ENCODE measurements around the gene AFTPH. TPM values are rescaled to one million over a fixed set of nuclear protein-coding genes. Genes with fewer than 3 reads are reported as not detected.
A peak's percentile ranks its signal among the peaks of the same experiment; 100 is the strongest.

AFTPH gene
- total RNA-seq, 2 donors from 2014 or later: 57.9 to 59.7 TPM

DNA sequence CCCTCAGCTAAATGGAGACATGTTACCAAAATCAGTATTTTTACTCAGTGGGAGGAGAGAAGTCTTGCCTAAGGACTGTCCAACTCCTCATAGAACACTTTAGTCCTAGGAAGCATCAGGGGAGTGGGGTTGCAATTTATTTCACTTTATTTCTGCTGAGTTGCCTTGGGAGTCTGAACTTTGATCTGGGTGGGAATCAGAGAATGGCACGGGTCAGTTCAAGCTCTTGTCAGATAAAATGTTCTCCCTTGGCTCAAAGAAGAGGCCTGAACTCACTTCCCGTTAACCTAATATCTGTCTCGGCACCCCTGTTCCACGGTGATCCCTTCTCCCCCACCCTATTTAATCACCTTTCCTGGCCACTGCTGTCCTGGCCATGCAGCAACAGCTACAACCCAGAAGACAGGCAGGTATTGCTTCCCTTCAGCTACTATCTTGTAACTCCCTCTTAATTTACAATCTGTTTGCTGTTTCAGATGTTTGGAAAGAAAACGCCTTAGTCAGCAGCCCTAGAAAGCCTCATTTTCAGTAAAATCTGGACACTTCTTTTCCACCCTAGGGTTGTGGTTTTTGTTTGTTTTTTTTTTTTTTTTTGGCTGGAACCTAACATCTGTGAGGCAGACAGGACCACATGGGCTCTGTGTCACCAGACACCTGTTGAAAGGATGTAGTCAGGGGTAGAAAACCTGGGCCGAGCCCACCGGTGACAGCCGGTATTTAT, 77.1 kb downstream of the AFTPH start:
- ATAC-seq (peak; percentile 71), DNase-seq (no peak)
- intact Hi-C loops (cut with DNase I, micrococcal nuclease): no loop called here

DNA sequence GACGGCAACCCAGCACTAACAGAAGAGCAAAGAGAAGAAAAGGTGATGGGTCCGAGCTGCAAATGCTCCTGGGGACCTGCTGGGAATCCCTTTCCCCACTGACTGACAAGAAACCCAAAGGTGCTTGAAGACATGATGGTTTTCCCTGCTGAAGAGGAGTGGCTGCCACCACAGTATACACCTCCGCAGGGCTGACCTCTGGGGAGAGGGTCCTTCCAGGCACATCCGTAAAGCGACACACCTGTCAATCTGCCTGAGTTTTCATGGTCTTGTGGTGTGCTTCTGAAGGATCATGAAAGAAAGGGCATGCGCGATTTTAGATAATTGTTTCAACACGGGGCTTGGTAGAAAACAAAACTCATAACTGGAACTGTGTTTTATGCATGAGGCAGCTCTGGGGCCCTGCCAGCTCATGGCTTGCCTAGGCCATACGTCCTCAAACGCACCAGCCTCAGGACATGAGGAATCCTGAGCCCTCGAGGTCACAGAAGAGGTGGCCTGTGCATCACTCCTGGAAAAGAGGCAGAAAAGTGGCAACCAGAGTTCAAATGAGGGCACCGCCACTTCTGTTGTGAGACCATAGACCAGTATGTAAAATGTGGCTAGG, 77.8 kb downstream of the AFTPH start:
- DNase-seq (no peak), ATAC-seq (no peak)
- intact Hi-C loops (cut with DNase I, micrococcal nuclease): no loop called here

DNA sequence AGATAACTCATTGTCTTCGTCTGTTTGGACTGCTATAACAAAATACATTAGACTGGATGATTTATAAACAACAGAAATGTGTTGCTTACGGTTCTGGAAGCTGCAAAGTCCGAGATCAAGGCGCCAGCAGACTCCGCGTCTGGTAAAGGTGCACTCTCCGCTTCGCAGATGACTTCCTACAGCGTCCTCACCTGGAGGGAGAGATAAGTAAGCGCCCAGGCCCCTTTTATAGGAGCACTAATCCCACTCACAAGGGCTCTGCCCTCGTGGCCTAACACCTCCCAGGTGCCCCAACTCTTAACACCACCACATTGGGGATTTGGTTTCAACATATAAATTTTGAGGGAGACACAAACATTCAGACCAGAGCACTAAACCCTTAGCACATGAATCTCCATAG, 78.3 kb downstream of the AFTPH start:
- DNase-seq (no peak), ATAC-seq (no peak)
- intact Hi-C loops (cut with DNase I, micrococcal nuclease): no loop called here

DNA sequence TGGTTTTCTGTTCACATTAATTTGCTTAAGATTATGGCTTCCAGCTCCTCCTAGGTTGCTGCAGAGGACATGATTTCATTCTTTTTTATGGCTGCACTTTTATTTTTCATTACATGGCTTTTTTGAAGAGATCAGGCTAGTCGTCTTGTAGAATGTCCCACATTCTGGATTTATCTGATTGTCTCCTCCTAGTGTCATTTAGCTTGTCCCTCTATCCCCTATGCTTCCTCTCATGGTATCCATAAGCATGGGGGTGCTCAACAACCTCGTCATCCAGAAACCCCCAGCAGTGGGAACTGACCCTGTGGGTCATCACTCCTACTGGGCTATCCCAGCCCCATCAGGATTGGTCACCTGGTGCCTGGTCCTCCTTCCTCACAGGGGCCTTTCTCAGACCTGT, 80.0 kb downstream of the AFTPH start:
- DNase-seq (no peak), ATAC-seq (no peak)
- intact Hi-C loops (cut with DNase I, micrococcal nuclease): no loop called here

DNA sequence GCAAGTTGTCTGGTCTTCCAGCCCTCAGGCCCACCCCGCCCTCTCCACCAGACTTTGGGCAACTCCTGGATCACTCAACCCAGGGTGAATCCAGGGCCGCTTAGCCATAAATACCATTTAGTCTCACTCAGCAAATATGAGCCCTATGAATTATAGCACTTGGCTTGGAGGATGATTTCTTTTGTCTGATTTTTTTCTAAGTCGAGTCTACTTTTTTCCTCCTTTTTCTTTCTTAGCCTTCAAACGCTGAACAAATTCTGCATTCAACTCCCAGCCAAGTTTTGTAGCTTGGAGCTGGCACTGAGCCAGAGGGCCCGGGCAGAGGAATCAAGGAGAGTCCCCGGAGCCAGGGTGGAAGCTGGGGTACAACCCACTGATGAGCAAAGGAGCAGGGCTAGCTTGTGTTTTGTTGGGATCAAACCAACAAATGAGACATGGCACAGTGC, 80.9 kb downstream of the AFTPH start:
- intact Hi-C loops (cut with DNase I, micrococcal nuclease): no loop called here
- no peak for ATAC-seq
- peak in 1 of 2 donors; percentile 49 for DNase-seq

- ATAC-seq (no peak), DNase-seq (no peak)
- intact Hi-C loops (cut with DNase I, micrococcal nuclease): no loop called here
These were observed 81.9 kb downstream of the AFTPH start for GRCh38 chr2:64605991-64606478.

DNA sequence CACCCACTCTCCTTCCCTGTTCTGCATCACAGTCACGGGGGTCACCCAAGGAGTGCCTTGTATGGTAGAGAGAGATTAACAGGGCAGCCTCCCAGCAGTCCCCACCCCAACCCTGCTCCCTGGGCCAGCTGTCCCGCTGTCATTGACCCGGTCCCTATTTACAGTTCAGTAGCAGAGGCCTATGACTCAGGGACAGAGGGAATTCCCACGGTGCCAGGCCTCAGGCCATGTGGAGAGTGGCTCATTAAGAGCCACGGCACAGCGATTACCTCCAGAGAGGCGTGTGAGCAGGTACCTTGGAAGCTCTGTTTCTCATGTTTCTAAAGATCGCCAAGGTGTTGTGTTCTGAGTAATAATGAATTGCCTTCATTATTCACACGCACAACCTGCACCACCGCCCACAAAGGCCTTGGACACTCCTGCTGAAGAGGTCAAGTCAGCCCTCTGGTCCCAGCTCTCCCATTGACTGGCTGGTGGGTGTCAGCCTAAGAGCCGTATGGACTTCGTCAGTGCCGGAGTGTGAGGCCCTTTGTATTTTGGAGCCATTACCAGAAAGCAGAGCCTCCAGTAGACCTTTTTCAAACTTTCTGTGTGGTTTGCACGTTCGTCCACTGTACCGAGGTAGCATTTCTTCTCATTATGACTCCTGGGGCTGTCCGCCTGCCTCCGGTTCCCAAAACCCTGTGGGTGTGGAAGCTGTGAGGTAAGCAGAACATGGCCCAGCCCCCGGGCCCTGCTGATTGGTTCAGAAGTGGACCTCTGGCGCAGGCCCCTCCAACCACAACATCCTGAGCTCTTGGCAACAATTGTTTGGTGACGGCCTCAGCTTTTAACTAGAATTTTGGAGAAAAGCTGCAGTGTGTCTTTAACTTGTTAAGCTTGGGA, 82.6 kb downstream of the AFTPH start:
- DNase-seq: peak; percentile 85 to 86
- intact Hi-C loops (cut with DNase I, micrococcal nuclease): no loop called here
- ATAC-seq: peak; percentile 81

DNA sequence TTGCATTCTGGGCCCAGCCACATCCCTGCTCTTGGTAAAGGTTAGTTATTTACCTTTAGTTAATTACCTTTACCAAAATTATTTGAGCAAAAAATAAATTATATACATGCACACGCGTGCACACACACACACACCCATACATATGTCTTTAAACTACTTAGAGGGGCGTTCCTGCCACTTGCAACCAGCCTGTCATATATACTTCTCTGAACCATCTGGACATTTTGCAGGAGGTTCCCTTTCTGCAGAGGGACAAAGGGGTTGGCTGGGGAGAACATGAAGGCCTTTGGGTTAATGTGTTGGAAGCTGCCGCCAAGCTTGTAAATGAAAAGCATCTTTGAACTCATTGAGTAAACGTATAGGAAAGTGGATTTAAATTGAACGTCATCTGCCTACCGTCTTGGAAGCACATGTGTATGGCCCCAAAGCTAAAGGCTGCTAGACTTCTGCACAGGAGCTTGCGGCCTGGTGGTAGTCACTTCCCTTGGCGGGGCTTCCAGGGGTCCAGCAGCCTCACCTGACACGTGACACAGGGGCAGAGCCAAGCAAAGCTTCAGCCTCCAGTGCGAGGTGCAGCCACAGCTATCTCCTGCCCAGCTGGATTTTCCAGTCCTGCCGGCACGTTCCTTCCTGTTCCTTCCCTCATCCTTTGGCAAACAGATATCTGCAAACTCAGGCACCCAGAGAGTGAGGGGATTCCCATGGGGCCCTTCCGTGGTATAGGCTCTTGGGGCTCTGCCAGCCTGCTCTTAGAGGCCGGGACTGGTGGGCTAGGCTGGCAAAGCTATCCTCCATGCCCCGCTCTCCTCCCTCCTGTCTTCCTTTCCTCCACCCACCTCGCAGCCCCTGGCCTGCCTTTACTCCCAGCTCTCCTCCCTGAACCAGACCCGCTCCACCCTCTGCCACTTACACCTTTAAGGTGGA, 83.5 kb downstream of the AFTPH start:
- intact Hi-C loops (cut with DNase I, micrococcal nuclease): no loop called here

DNA sequence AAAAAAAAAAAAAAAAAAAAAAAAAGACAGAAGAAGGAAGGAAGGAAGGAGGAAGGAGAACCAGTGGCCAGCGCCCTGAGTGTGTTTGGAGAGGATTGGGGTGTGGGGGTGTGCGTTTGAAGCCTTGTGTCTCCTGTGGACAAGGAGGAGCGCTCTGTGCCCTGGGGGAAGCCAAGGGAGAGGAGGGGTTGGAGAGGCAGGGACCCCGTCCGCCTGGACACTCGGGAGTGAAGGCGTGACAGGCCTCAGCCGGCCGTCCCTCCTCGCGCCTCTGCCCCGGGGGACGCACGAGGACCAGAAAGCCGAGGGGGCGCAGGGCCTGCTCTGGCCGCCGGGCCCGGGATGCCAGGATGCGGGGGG, 84.7 kb downstream of the AFTPH start:
- intact Hi-C loops (cut with DNase I, micrococcal nuclease): no loop called here
- ATAC-seq (peak; percentile 2), DNase-seq (peak in 1 of 2 donors; percentile 50)

More for the DNA sequence above, 83.5 kb downstream of the AFTPH start:
- DNase-seq (peak; percentile 87 to 88), ATAC-seq (peak; percentile 68)

DNA sequence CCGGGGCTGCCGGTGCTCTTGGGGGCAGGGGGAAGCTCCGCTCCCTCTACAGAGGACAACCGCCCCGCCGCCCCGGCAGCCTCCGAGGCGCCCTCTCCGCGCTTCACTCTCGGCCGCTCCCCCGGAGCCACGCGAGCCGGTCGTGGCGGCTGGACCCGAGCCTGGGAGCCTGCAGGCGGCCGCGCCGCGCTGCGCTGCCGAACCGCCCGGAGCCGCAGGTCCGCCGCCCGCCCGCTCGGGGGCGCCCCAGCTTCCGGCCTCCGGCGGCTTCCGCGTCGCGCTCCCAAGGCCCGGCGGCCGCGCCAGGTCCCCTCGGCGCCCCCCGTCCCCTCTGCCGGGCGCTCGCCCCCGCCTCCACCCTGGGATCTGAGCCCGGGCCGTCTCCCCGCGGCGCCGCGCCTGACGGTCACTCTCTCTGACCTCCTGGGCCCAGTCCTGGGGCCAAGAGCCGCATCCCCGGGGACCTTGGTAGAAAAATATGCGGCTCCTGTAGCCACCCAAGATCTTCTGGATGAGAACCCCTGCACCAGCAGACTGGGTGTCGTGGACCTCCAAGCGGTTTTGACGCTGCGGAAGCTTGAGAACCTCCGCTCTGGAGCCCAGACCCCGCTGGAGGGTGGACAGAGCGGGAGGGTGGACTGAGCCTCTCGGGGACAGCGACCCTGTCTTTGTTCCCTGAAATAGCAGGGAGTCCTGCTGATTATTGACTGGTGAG, 85.3 kb downstream of the AFTPH start:
- intact Hi-C loops (cut with DNase I, micrococcal nuclease): no loop called here
- DNase-seq: peak in 1 of 2 donors; percentile 74
- peak; percentile 55 for ATAC-seq

DNA sequence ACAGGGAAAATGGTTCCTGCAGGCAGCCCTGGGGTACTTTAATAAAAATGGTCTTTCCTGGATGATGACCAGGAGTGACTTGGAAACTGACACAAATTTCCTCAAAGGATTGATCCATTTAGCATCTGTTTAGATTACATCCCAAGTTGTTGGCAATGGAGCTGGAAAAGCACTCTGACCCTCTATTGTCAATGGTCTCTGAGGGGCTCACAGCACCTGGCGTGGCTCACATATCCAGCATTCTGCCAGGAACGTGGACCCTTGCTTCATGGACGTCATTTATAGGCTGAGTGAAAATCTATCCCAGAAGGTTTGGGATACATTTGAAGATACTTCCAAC, 85.8 kb downstream of the AFTPH start:
- no peak for DNase-seq
- no peak for ATAC-seq
- intact Hi-C loops (cut with DNase I, micrococcal nuclease): no loop called here

DNA sequence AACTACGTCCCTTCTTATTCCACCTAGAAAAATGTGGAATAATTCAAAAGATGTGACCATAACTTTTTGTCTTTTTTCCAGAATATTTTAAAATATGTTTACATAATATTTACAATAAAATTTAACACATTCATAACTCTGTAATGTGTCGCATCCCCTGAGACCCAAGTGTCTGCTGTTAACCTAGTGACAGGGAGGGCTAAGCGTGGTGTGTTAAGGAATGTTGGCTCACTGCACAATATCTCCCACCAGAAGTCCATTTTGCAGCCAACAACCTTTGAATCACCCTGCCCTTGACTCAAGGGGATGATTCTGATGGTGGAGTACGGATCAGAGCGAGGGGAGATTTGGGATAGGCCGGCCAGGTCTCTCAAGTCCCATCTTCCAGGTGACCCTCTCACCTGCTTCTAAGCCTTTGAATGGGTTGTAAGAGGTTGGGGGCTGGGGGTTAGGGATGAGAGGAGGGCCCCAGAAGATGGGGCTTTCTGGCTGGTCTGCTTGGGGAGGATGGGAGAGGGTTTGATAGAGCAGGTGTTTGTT, 86.3 kb downstream of the AFTPH start:
- ATAC-seq: no peak
- intact Hi-C loops (cut with DNase I, micrococcal nuclease): no loop called here
- DNase-seq: no peak

DNA sequence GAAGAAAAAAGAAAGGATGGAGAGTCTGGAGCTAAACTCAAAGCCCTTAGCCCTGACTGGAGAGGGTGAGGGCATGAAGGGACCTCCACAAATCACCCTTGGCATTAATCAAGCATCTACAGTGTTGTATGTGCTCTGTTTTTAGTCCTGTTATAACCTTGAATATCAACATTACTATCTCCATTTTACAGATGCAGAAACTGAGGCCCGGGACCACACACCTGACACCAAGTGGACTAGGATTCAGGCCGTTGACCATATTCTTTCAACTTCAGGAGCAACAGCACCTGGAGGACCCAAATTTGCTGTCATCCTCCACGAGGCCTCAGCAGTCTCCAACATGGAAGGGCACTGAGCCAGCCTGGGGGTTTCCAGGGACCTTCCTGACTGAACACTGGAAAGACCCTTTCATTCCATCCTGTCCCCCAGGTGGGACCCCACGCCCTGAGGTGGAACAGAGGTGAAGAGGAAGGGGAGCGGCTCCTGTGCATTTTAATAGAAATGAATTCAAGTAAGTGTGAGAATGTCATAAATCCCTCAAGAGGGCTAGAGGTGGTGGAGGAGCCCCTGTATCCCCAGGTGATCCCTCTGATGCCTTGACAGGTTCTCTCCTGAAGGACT, 88.6 kb downstream of the AFTPH start:
- DNase-seq: no peak
- intact Hi-C loops (cut with DNase I, micrococcal nuclease): no loop called here
- no peak for ATAC-seq

- DNase-seq: no peak
- intact Hi-C loops (cut with DNase I, micrococcal nuclease): no loop called here
- ATAC-seq: no peak
These were observed 89.1 kb downstream of the AFTPH start for GRCh38 chr2:64613276-64613675.

DNA sequence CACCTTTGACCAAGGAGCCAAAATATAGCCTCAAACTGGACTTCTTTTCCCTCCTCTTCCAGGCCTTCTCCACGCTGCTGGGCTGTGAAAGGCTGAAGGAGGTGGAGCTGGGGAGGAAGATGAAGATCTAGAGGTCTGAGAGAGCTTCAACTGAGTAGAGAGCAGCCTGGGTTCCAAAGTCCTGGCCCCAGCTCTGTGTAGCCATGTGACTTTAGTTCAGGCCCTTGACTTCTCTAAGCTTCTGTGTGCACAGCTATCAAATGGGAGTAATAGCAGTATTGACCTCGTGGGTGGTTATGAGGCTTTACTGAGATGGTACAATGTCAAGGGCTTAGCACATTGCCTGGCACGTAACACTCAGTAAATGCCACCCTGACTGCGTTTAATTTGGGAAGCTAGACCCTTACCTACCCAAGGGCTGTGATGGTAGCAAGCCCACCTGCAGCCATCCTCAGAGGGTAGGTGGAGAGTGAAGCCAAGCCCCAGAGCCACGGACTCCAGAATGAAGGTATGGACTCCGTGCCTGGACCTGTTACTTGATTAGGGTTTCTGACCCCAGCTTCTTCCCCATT, 91.2 kb downstream of the AFTPH start:
- intact Hi-C loops (cut with DNase I, micrococcal nuclease): no loop called here
- DNase-seq: no peak
- ATAC-seq: peak; percentile 33

GRCh38 chr2:64615844-64616536, 91.9 kb downstream of the AFTPH start:
- ATAC-seq: no peak

More at GRCh38 chr2:64615844-64616536, 91.9 kb downstream of the AFTPH start:
- no peak for DNase-seq
- intact Hi-C loops (cut with DNase I, micrococcal nuclease): no loop called here
